Stomach smooth muscle (tissue), 2 donors: ENCODE results near the gene SLC17A6.

Source experiments
- H3K27ac ChIP-seq: one replicate; pipeline ENCODE4 v1.7.0; 2013; ENCODE audit warnings: mild to moderate bottlenecking, low read length, inconsistent platforms
- H3K27me3 ChIP-seq, 2 donors: one replicate each; pipeline ENCODE4 v1.7.0; 2013; ENCODE audit warnings: low read length in 2 of 2; ENCODE audit not compliant: insufficient read depth in 2 of 2, control insufficient read depth in 1 of 2
- H3K36me3 ChIP-seq, 2 donors: one replicate each; pipeline ENCODE4 v1.7.0; 2013; ENCODE audit warnings: low read length in 2 of 2; ENCODE audit not compliant: control insufficient read depth in 2 of 2, insufficient read depth in 2 of 2
- H3K4me1 ChIP-seq: one replicate; pipeline ENCODE4 v1.7.0; 2013; ENCODE audit warnings: low read length; ENCODE audit not compliant: control insufficient read depth, insufficient read depth
- H3K4me3 ChIP-seq, 2 donors: one replicate each; pipeline ENCODE4 v1.7.0; 2013; ENCODE audit warnings: low read length in 2 of 2
- H3K9ac ChIP-seq, 2 donors: one replicate each; pipeline ENCODE4 v1.7.0; 2013; ENCODE audit warnings: low read length in 2 of 2, mild to moderate bottlenecking in 1 of 2
- H3K9me3 ChIP-seq, 2 donors: one replicate each; pipeline ENCODE4 v1.7.0; 2013; ENCODE audit warnings: low read length in 2 of 2; ENCODE audit not compliant: control insufficient read depth in 2 of 2
- donor health status: healthy.
- donor health status: Pancreatic carcinoma.

Gene SLC17A6

DNA sequence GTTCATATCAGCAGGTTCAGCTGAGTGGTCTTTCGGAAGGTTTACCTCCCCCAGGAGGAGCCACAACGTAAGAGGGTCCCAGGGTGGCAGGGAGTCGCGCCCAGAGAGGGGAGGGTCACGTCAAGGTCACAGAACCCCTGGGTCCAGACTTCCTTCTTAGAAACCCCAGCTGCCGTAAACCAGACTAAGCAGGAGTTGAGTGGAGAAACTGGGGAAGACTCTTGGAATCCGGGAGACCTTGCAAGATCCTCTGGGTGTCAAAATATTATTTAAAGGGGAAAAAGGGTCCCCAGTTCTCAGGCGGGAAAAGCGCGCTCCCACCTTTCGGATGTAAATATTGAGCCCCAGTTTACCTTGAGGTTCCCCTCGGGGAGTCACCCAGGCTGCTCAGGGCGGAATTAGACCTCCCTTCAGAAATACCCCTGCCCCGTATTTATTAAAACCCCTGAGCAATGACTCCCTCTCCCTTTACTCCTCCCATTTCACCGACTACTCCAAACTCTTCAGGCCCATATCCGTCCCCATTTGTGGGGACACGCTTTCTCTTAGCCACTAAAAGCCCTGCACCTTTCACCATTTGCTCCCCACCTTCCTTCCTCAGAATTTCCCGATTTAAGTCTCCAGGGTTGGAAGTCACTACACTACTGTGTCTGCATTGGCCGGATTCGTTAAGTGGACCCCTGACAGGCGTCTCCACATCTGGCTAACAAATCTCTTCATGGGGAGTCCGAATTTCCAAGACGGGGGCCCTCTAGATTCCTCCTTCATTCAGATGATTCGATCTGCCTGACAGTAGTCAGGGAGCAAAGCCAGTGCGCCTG lies 4.2 kb downstream of the SLC17A6 start:
- Histone ChIP-seq H3K27ac (no peak overlapping the region), H3K27me3 (peaks cover 53 to 59% of the 10 kb centered on the region in 2 donors), H3K9me3 (no peaks in the 10 kb centered on the region), H3K4me3 (no peak overlapping the region), H3K36me3 (no peaks in the 10 kb centered on the region), H3K4me1 (no peaks in the 10 kb centered on the region), H3K9ac (no peak overlapping the region)

DNA sequence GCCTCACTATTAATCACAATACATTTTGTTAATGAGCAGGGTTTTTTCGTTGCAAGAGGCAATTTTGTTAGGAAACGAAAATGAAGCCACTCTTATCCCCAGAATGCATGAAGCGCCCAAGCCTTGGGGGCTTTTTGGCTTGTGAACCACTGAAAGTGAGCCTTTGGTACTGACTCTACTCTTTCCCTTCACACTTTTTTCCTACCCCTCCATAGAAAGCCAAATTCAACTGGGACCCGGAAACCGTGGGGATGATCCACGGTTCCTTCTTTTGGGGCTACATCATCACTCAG lies 4.8 kb downstream of the SLC17A6 start:
- Histone ChIP-seq H3K9ac (no peak overlapping the region), H3K36me3 (no peaks in the 10 kb centered on the region), H3K4me3 (no peak overlapping the region), H3K27me3 (peaks cover 48 to 53% of the 10 kb centered on the region in 2 donors), H3K9me3 (no peaks in the 10 kb centered on the region), H3K4me1 (no peaks in the 10 kb centered on the region), H3K27ac (no peak overlapping the region)

- Histone ChIP-seq H3K4me3 (no peak overlapping the region), H3K27me3 (peaks cover 43 to 48% of the 10 kb centered on the region in 2 donors), H3K27ac (no peak overlapping the region), H3K36me3 (no peaks in the 10 kb centered on the region), H3K4me1 (no peaks in the 10 kb centered on the region), H3K9me3 (no peaks in the 10 kb centered on the region), H3K9ac (no peak overlapping the region)
Observed at GRCh38 chr11:22343371-22344032, 5.3 kb downstream of the SLC17A6 start.

DNA sequence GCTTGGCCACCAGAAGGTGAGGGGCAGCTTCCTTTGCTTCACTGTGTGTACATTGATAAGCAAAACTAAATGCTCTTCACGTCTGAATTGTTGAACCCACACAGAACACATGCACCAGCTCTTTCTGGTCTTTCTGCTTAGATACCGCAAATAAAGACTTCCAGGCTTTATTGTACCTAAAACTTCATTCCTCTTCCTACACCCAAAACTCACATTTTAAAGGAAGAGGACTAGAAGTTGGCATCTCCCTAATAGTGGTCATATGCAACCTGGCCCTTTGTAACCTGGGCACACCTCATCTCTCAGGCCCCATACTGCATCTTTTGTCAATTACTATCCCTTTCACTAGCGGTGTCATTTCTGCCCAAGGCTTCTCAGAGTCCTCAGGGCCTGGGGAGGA lies 5.9 kb downstream of the SLC17A6 start:
- H3K9ac ChIP-seq, result no peak overlapping the region
- H3K27me3 ChIP-seq, result peaks cover 41 to 44% of the 10 kb centered on the region in 2 donors
- H3K4me3 ChIP-seq, result no peak overlapping the region
- no peaks in the 10 kb centered on the region for H3K36me3 ChIP-seq
- H3K4me1 ChIP-seq, result no peaks in the 10 kb centered on the region
- no peak overlapping the region for H3K27ac ChIP-seq
- H3K9me3 ChIP-seq, result no peaks in the 10 kb centered on the region

DNA sequence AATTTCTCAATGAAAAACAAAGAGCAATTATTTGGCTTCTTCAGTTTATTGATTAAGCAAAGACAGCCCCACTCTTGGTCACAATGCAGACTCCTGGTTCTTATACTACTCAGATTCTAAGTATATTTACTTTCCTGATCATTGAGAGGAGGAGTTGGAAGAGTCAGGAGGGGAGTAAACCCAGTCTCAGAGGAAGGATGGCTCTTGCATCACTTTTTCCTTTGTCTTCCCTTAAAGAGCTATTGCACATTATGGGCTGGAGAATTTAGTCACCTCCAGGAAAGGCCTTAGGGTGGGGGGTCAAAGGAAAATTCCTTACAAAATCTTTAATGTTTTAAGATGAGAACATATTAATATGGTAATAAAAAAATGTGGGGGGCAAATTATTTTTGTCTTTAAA lies 8.1 kb downstream of the SLC17A6 start:
- Histone ChIP-seq H3K36me3 (no peaks in the 10 kb centered on the region), H3K4me1 (no peaks in the 10 kb centered on the region), H3K9me3 (no peaks in the 10 kb centered on the region), H3K27ac (no peak overlapping the region), H3K27me3 (peaks cover 22 to 34% of the 10 kb centered on the region in 2 donors), H3K9ac (no peak overlapping the region), H3K4me3 (no peak overlapping the region)

- Histone ChIP-seq H3K9ac (no peak overlapping the region), H3K27me3 (peaks cover 5 to 17% of the 10 kb centered on the region in 2 donors), H3K27ac (no peak overlapping the region), H3K36me3 (no peaks in the 10 kb centered on the region), H3K4me3 (no peak overlapping the region), H3K9me3 (no peaks in the 10 kb centered on the region), H3K4me1 (no peaks in the 10 kb centered on the region)
Observed at GRCh38 chr11:22347857-22348487, 9.8 kb downstream of the SLC17A6 start.

- Histone ChIP-seq H3K4me1 (no peaks in the 10 kb centered on the region), H3K36me3 (no peaks in the 10 kb centered on the region), H3K9ac (no peak overlapping the region), H3K27ac (no peak overlapping the region), H3K4me3 (no peak overlapping the region), H3K9me3 (no peaks in the 10 kb centered on the region), H3K27me3 (peaks cover 0 to 4% of the 10 kb centered on the region in 2 donors)
Observed at GRCh38 chr11:22349491-22349890, 11.3 kb downstream of the SLC17A6 start.

DNA sequence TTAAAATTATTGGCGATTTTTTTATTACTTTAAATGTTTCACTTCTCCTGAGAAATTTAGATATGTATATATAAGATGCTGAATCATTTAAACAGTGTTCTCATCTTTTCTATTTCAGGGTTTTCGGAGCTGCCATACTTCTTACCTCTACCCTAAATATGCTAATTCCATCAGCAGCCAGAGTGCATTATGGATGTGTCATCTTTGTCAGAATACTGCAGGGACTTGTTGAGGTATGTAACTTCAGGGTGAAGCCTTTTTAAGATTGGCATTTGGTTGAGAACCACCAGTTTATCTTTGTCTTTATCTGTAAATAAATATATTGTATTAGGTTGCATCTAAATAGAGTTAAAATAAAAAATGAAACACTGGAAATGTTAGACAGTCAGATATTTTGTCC lies 21.1 kb downstream of the SLC17A6 start:
- H3K4me3 ChIP-seq, result no peak overlapping the region
- no peaks in the 10 kb centered on the region for H3K36me3 ChIP-seq
- no peaks in the 10 kb centered on the region for H3K4me1 ChIP-seq
- no peak overlapping the region for H3K27ac ChIP-seq
- no peaks in the 10 kb centered on the region for H3K27me3 ChIP-seq
- no peak overlapping the region for H3K9ac ChIP-seq
- no peaks in the 10 kb centered on the region for H3K9me3 ChIP-seq

DNA sequence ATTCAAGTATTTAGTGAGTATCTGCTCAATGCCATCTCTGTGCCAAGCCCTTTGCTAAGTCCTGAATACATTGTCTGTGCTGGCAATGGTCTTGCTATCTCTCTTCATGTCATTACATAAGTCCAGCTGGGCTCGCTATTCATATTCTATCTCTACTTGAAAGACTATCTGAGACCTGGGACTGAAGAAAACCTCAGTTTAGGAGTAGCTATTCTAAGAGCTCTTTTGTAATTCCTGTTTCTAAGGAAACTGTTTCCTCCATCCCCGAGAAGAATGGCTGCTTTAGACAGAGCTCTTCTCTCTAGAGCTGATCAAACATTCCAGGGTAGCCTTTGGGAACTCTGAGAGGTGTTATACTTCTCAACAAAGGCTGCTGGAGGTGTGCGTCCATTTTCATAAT lies 33.0 kb downstream of the SLC17A6 start:
- H3K9ac ChIP-seq, result no peak overlapping the region
- no peaks in the 10 kb centered on the region for H3K4me1 ChIP-seq
- H3K27me3 ChIP-seq, result no peaks in the 10 kb centered on the region
- no peak overlapping the region for H3K4me3 ChIP-seq
- H3K36me3 ChIP-seq, result no peaks in the 10 kb centered on the region
- no peaks in the 10 kb centered on the region for H3K9me3 ChIP-seq
- no peak overlapping the region for H3K27ac ChIP-seq

DNA sequence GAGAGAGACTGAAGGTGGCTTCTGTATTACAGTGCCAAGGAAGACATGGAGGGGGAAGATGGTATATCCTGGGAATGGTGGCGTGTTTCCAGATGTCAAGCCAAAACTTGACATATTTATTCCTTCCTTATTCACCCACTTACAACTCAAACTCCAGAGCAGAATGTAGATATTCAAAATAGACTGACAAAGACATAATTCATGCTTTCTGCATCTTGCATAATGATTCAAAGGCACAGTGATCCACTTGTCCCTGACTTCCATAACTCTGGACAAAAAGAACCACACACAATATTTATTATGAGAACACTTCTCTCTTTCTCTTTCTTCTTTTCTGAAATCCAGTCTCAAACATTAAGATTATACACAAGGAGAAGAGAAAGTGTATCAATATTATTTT lies 48.9 kb downstream of the SLC17A6 start:
- Histone ChIP-seq H3K36me3 (no peaks in the 10 kb centered on the region), H3K4me3 (no peak overlapping the region), H3K4me1 (no peaks in the 10 kb centered on the region), H3K27me3 (no peaks in the 10 kb centered on the region), H3K9me3 (no peaks in the 10 kb centered on the region), H3K9ac (no peak overlapping the region), H3K27ac (no peak overlapping the region)
